Stimulated activated CD8-positive, alpha-beta memory T cell treated with anti-CD3 and anti-CD28 coated beads, Interleukin-7, amount 100 ng/mL, for 24 hours (primary cell): ENCODE results near the gene OXCT2.
A peak's percentile ranks its signal among the peaks of the same experiment; 100 is the strongest.

Experiments used
- DNase-seq: peaks from one replicate; pipeline ENCODE4 v3.0.0-alpha.2; 2020; ENCODE audit warnings: low read depth

OXCT2 gene

DNA sequence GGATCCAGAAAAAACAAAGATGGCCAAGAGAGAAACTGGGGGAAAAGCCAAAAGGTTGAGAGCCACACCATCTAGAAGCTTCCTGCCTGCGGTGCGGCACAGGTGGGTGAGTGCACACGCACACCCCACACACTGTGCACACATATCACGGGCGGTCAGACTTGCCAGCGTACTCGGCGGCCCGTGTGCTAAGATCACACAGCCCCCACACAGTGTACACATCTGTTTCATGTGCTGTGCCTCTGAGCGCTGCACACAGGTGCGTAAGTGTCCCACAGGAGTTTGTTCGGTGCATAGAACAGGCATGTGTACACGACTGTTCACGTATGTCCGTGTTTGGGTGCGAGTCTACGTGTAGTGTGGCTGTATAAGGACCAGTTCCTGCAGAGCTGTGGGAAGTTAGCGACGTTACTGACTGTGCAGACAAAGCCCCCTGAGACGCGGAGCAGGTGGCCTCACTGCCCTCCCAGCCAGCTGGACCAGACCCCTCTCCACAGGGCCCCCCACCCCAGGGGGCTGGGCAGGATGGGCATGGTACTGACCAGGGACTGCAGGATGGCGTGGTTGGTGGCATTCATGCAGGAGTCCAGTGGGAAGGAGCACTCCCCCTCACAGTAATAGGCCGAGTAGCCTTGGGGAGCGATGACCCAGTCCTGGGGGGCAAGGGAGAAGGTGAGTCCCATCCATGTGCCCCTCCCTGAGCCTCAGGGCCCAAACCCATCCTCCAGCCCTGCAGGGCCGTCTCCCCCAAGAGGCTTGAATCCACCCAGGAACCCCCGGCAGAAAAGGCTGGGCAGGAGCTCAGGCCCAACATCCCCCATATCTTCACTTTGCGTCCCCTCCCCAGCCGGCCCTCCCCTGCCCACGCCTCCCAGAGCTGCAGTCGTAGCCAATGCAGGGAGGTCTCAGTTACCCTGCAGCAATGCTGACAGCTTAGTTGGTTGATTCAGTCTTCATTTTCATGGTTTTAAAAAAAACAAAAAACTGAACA lies 8.3 kb downstream of the OXCT2 start:
- no peak for DNase-seq

- DNase-seq, result no peak
Measured at GRCh38 chr1:39761557-39762260, 9.4 kb downstream of the OXCT2 start.

DNA sequence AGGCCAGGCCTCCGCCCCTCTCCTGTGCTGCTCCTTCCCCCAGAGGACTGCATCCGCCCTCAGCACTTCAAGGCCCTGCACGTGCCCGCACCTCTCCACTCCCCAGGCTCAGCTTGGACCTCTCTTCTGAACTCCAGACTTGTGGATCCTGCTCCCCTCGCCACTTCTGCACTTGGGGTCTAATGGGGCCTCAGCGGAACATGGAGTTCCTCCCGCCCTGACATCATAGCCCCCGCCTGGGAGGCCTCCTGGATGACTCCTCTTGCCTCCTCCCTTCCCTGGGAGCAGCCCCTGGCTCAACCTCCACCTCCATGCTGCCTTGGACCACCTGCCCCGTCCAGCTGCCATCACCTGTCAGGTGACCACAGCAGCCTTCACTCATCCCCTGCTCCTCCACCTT lies 10.1 kb downstream of the OXCT2 start:
- DNase-seq, result no peak

GRCh38 chr1:39760074-39761008 lies 10.8 kb downstream of the OXCT2 start:
- DNase-seq, result no peak

- DNase-seq, result no peak
Measured at GRCh38 chr1:39759436-39759726, 11.8 kb downstream of the OXCT2 start.

DNA sequence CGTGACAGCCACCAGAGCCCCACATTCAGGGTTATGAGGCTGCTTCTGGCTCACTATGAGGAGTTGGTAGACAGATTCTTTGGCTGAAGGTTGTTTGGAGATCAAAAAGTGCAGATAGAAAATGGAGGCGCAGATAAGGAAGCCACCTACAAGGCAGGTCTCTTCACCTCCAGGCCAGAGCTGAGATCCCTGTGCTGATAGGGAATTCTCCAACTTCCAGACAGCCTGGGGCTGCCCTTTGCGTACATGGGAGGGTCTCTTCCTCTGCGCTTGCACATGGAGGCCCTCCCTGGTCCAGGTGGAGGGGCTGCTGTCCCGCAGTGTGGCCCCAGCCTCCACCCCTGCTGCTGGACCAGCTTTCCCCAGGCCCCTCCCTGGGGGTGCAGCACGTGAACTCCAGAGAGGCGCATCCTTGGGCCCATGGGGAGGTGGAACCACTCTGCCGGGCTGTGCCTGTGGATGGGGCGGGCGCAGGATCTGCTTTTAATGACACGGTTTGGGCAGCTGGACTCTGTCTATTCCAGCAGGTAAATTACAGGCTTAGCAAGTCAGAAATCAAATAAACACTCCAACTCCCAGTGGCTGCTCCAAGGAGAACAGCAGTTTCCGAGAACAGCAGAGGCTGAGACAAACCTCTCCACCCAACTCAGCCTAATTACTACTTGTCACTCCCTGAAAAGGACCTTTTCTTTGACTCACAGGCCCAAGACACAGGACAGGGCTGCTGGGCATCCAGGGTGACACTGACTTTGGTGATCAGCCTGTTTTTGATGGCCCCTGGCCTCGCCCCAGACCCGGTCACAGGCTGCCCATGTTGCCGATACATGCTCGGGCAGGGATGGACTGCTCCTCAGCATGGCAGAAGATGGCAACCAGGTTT lies 12.4 kb downstream of the OXCT2 start:
- DNase-seq, result no peak

- DNase-seq, result no peak
Measured at GRCh38 chr1:39757501-39757900, 13.6 kb downstream of the OXCT2 start.

GRCh38 chr1:39755965-39756659 lies 15.0 kb downstream of the OXCT2 start:
- DNase-seq, result no peak

- DNase-seq, result no peak
Measured at GRCh38 chr1:39754906-39755504, 16.1 kb downstream of the OXCT2 start.

- DNase-seq, result no peak
Measured at GRCh38 chr1:39754026-39754570, 17.1 kb downstream of the OXCT2 start.

DNA sequence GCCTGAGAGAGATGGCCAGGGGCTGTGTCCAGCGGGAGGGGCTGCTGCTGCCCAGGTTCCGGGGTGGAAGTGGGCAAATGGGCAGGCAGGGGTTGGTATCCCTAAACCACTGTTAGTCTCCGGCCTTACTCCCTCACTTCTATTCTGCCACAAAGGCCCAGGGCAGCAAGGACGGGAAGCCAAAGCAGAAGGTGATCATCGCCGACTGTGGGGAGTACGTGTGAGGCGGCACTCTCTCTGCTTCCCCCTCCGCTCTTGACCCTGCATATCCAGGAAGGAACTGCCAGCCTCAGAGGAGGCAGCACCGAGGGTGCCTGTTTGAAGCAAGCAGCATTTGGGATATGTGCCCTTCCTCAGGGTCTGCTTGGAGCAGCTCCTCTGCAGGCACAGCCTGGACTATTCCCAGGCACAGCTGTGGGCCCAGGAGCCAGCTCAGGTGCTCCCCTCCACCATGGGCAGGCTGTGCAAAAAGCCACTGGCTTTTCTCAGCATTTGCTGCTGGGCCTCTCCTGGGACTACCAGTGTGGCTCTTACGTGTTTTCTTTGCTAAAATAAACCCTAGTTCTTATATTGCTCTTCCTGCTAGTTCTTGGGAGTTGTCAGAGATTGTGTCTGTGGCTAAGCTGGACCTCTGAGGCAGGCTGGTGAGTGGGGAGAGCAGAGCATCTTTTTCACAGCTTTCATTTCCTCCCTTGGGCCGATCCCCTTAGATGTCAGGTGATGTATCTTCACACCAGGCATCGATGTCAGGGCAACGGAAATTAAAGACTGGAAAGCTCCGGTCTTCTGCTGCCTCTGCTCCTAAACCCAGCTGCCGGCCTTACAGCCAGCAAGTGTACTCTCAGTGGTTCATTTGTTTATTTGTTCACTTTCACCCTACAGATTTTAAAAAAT lies 17.8 kb downstream of the OXCT2 start:
- no peak for DNase-seq

DNA sequence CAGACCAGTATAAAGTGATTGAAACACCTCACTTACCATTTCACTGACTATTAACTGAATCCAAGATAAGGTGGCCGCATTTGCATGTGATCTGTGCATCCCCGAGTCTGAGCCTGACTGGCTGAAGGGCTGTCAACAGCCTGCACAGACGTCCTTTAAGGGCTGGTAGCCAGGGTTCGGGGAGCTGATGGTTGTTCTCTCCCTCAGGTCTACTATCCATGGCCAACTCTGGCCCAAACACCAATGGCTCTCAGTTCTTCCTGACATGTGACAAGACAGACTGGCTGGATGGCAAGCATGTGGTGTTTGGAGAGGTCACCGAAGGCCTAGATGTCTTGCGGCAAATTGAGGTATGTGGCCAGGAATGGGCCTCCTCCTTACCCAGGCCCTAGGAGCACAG lies 18.4 kb downstream of the OXCT2 start:
- DNase-seq, result no peak

- DNase-seq, result no peak
Measured at GRCh38 chr1:39751595-39751994, 19.6 kb downstream of the OXCT2 start.

DNA sequence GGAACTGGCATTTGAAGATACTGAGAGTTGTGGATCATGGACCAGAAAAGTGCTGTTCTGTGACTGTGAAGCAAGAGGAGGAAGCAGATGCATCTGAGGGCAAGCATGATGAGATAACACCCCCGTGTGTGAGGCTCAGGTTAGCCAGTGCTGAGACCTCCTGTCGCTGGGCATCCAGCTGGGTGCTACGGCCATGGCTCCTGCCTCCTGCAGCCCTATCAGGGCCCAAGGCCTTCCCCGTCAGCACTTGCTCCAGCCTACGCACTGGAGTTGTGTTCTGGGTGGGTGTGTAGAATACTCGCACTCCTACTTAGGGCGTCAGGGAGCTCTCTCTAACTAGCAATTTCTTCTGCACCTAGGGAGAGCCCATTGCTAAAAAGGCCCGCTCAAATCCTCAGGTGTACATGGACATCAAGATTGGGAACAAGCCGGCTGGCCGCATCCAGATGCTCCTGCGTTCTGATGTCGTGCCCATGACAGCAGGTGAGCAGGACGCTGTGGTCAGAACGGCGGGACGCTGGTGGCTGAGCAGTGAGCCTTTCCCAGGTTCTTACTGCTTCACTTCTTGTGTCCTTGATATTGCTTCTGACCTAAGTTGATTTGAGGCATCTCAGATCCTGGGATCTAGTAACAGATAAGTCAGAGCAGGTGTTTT lies 26.0 kb downstream of the OXCT2 start:
- DNase-seq, result no peak

GRCh38 chr1:39738622-39739366 lies 32.4 kb downstream of the OXCT2 start, which contains the start of gene PPIE:
PPIE (plus strand) TSS chr1:39738882; CDS start chr1:39738901, 19 bp downstream.
- peak; percentile 97 for DNase-seq

- no peak for DNase-seq
Measured at GRCh38 chr1:39737546-39738169, 33.5 kb downstream of the OXCT2 start.

DNA sequence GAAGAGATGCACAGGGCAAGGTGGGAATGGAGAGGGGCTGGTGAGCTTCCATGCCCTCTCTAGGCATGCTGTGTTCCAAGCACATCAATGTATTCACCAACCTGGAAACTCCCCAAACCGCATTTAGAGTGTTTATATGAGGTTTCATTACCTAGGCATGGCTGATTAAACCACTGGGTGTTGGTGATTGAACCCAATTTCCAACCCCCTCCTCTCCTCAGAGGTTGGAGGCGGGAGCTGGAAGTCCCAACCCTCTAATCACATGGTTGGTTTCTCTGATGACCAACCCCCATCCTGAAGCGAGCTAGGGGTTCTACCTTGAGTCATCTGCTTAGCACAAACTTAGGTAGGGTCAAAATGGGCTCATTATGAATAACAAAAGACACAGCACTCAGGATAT lies 35.4 kb downstream of the OXCT2 start:
- DNase-seq, result no peak
